GM12872 (cell line): Measurements from ENCODE around the gene JAG1.

Experiments used
- TF ChIP-seq, protein P1 (sequence below): IDR thresholded peaks from 3 replicates; pipeline ENCODE4 v1.5.1; 2011; ENCODE audit warnings: low read depth, mild to moderate bottlenecking, low read length, moderate library complexity; ENCODE audit not compliant: insufficient read depth

The JAG1 gene

GRCh38 chr20:10715035-10715434, 41.2 kb upstream of the JAG1 start:
- TF ChIP-seq, protein P1, sequence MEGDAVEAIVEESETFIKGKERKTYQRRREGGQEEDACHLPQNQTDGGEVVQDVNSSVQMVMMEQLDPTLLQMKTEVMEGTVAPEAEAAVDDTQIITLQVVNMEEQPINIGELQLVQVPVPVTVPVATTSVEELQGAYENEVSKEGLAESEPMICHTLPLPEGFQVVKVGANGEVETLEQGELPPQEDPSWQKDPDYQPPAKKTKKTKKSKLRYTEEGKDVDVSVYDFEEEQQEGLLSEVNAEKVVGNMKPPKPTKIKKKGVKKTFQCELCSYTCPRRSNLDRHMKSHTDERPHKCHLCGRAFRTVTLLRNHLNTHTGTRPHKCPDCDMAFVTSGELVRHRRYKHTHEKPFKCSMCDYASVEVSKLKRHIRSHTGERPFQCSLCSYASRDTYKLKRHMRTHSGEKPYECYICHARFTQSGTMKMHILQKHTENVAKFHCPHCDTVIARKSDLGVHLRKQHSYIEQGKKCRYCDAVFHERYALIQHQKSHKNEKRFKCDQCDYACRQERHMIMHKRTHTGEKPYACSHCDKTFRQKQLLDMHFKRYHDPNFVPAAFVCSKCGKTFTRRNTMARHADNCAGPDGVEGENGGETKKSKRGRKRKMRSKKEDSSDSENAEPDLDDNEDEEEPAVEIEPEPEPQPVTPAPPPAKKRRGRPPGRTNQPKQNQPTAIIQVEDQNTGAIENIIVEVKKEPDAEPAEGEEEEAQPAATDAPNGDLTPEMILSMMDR, result no peak

DNA sequence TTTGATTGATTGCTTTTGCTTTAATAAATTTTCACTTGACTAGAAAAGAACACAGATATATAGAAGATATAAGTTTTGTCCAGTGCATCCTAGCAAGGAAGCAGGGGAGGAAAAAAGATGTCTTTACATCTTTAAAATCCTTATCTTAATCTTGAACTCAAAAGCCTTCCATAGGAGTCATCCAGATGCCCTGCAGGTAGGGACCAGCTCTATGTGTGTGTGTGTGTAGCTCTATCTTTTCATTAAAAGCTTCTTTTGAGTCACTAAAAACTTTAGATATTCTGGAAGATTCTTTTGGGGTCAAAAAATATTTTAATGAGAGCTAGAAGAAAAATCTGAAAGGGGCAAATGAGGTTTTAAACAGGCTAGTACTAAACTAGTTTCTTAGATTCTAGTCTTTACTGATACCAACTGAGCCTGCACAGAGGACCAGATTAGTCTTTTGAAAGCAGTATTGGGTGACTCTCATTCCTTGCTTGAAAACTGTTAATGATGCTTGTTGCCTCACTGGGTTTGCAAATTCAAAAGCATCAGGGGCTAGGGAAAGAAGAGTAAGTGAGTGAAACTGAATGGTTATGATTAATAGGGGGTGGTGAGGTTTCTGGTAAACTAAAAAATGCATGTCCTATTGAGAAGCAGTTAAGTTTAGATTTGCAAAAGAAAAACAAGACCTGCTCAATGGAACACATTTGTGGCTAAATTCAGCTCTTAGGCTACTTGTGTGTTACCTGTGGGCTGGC, 40.6 kb upstream of the JAG1 start:
- TF ChIP-seq, protein P1, result no peak

GRCh38 chr20:10713161-10713560, 39.4 kb upstream of the JAG1 start:
- TF ChIP-seq, protein P1, result no peak

GRCh38 chr20:10711903-10712451, 38.2 kb upstream of the JAG1 start:
- TF ChIP-seq, protein P1, result no peak

DNA sequence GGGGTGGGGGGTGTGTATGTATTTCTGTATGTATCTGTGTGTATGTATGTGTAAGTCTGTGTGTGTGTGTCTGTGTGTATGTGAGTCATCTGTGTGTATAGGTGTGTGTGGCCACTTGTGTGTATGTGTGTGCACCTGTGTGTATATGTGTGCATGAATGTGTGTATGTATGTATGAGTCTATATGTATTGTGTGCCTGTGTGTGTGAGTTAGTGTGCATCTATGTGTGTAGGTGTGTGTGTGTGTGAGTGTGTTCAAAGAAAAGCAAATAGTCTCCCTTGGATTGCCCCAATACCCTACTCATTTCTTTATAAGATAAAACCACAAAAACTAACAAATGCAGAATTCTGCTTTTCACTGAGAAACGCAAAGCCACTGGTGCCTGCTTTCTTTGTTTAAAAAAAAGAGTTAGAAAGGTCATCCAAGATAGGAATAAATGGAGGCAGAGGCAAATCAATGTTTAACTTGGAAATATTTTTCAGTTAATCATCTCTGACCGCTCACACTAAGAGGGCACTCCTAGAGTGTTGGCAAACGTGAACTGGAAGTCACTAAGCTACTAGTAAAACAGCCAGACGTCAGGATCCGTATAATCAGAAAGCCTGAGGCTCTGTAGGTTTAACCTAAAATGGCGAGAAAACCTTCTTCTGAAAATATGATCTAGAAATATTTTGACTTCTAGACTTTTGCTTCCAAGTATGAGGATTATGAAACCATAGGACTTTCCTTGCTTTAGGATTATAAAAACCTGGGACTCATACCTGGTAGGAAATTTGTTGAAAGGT, 37.4 kb upstream of the JAG1 start:
- TF ChIP-seq, protein P1, result no peak

- TF ChIP-seq, protein P1, result no peak
Measured at GRCh38 chr20:10709916-10710315, 36.1 kb upstream of the JAG1 start.
